Measurements from ENCODE around the gene CLEC3A. TPM values are rescaled to one million over a fixed set of nuclear protein-coding genes. Genes with fewer than 3 reads are reported as not detected.

CLEC3A gene
- total and polyA plus RNA-seq, 2 donors (not counting 1 experiment from before 2014, with no cell fraction given): not detected

DNA sequence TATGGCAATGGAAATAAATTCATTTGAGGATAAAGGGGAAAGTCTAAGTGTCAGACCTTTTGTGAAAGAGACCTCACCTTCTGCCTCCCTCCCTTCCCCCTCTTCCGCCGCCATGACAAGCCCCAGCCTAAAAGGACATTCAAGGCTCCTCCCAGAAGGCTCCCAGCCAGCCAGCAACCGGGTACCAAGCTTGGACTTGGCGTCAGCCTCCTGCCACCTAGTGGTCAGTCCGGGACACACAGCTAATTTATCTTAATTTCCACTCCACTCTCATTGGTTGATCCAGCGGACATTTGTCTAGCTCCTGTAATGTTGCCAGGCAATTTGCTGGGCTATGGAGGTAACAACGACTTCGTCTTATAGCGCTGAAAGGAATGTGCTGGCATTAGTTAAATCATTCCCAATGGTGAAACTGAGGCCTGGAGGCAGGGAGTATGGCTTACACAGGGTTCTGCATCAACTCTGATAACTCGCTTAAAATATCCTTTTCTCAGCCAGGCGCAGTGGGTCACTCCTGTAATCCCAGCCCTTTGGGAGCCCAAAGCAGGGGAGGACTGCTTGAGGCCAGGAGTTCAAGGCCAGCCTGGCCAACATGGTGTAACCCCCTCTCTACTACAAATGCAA is 19.3 kb upstream of the CLEC3A start:
- intact Hi-C loops (cut with micrococcal nuclease): loop anchor here (1.0 kb wide), 1 partner anchor 328 kb away; no protein-coding TSS in a partner anchor
- POLR2A ChIA-PET: no interaction called here

DNA sequence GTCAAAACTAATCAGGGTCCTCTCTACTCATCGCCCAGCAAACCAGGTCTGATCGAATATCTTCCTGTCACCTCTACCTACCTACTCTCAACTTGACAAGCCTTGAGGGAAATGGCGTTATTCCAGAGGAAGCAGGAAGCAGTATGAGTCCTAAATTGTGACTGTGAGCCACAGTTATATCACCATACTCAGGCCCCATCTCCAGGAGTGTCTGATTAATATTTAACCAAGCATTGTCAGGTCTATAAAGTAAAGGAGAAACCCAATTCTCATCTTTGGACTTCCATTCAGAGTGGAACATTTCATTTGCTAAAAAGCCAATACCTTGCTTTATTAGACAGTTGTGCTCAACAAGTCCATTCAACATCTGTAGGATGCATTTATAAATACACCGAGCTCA is 17.8 kb upstream of the CLEC3A start:
- Histone ChIP-seq H3K4me2 (replicated peaks; ENCODE audit: low read depth, low read length, poor library complexity, severe bottlenecking) (no peak overlapping the region), H3K4me3 (ENCODE audit: control extremely low read depth in 1 of 5, extremely low read depth in 1 of 5, insufficient read depth in 1 of 5, low read depth in 2 of 5, low read length in 4 of 5) (no peak overlapping the region), H3K36me3 (replicated peaks in 1 of 2; ENCODE audit: control extremely low read depth in 1 of 2, control insufficient read depth in 1 of 2, extremely low read depth in 1 of 2, insufficient read depth in 2 of 2, low read length in 1 of 2) (no peaks in the 10 kb centered on the region), H3K4me1 (ENCODE audit: control insufficient read depth in 2 of 2, insufficient read depth in 2 of 2, low read length in 2 of 2) (no peaks in the 10 kb centered on the region), H3K27me3 (replicated peaks in 1 of 4; ENCODE audit: control extremely low read depth in 1 of 4, control insufficient read depth in 3 of 4, insufficient read depth in 4 of 4, low read length in 3 of 4) (no peaks in the 10 kb centered on the region), H3K9me3 (ENCODE audit: control extremely low read depth in 1 of 3, control insufficient read depth in 2 of 3, insufficient read depth in 1 of 3, low read length in 2 of 3) (no peaks in the 10 kb centered on the region), H4K20me1 (ENCODE audit: control insufficient read depth, insufficient read depth, low read length, poor library complexity, severe bottlenecking) (no peaks in the 10 kb centered on the region), H2AFZ (ENCODE audit: insufficient read depth, low read depth, low read length, poor library complexity, severe bottlenecking) (no peak overlapping the region), H3K79me2 (ENCODE audit: control insufficient read depth, insufficient read depth, low read length) (no peaks in the 10 kb centered on the region), H3K27ac (ENCODE audit: low read length in 2 of 2) (no peak overlapping the region), H3K9ac (ENCODE audit: low read length) (no peak overlapping the region)
- DNase-seq (no peak), ATAC-seq (ENCODE audit: low read depth) (no peak)
- TF ChIP-seq EZH2 (IDR thresholded peaks at IDR 0.05; ENCODE audit: borderline replicate concordance, insufficient read depth, low read depth, low read length, poor library complexity, severe bottlenecking): no peak
- TF ChIP-seq, protein P1, sequence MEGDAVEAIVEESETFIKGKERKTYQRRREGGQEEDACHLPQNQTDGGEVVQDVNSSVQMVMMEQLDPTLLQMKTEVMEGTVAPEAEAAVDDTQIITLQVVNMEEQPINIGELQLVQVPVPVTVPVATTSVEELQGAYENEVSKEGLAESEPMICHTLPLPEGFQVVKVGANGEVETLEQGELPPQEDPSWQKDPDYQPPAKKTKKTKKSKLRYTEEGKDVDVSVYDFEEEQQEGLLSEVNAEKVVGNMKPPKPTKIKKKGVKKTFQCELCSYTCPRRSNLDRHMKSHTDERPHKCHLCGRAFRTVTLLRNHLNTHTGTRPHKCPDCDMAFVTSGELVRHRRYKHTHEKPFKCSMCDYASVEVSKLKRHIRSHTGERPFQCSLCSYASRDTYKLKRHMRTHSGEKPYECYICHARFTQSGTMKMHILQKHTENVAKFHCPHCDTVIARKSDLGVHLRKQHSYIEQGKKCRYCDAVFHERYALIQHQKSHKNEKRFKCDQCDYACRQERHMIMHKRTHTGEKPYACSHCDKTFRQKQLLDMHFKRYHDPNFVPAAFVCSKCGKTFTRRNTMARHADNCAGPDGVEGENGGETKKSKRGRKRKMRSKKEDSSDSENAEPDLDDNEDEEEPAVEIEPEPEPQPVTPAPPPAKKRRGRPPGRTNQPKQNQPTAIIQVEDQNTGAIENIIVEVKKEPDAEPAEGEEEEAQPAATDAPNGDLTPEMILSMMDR (IDR thresholded peaks at IDR 0.05): no peak
- POLR2A ChIA-PET: no interaction called here
- WGBS (ENCODE audit: insufficient coverage): 100% methylated on average over 1 of the region's 4 CpGs
- CTCF ChIA-PET: interaction anchor here (3.1 to 5.1 kb wide), 2 partner anchors 12 to 329 kb away, joined by 10 to 41 read pairs; no protein-coding TSS in a partner anchor
- Mint-ChIP-seq H3K27ac (no peak overlapping the region), H3K4me1 (no peaks in the 10 kb centered on the region), H3K4me3 (no peak overlapping the region), H3K9me3 (ENCODE audit: insufficient read depth) (no peaks in the 10 kb centered on the region), H3K27me3 (peaks cover 6% of the 10 kb centered on the region)
- intact Hi-C loops (cut with micrococcal nuclease): no loop called here

More for the DNA sequence above, 19.3 kb upstream of the CLEC3A start:
- H3K27ac ChIP-seq (ENCODE audit: low read length in 2 of 2): no peak overlapping the region
- peak; percentile 66 for DNase-seq
- no peaks in the 10 kb centered on the region for H3K36me3 ChIP-seq (replicated peaks in 1 of 2; ENCODE audit: control extremely low read depth in 1 of 2, control insufficient read depth in 1 of 2, extremely low read depth in 1 of 2, insufficient read depth in 2 of 2, low read length in 1 of 2)
- CTCF ChIA-PET: interaction anchor here (0.6 to 5.1 kb wide), 11 partner anchors 8 to 1796 kb away, joined by 3 to 41 read pairs (median 3); no protein-coding TSS in a partner anchor
- 18% methylated on average over 11 of the region's 11 CpGs for WGBS (ENCODE audit: insufficient coverage)
- Mint-ChIP-seq H3K9me3 (ENCODE audit: insufficient read depth) (no peaks in the 10 kb centered on the region), H3K27ac (no peak overlapping the region), H3K4me1 (no peaks in the 10 kb centered on the region), H3K27me3 (peaks cover 11% of the 10 kb centered on the region), H3K4me3 (no peak overlapping the region)
- H3K9ac ChIP-seq (ENCODE audit: low read length): no peak overlapping the region
- no peak overlapping the region for H2AFZ ChIP-seq (ENCODE audit: insufficient read depth, low read depth, low read length, poor library complexity, severe bottlenecking)
- H3K79me2 ChIP-seq (ENCODE audit: control insufficient read depth, insufficient read depth, low read length): no peaks in the 10 kb centered on the region
- no peaks in the 10 kb centered on the region for H3K4me1 ChIP-seq (ENCODE audit: control insufficient read depth in 2 of 2, insufficient read depth in 2 of 2, low read length in 2 of 2)
- H3K4me3 ChIP-seq (ENCODE audit: control extremely low read depth in 1 of 5, extremely low read depth in 1 of 5, insufficient read depth in 1 of 5, low read depth in 2 of 5, low read length in 4 of 5): no peak overlapping the region
- no peaks in the 10 kb centered on the region for H3K9me3 ChIP-seq (ENCODE audit: control extremely low read depth in 1 of 3, control insufficient read depth in 2 of 3, insufficient read depth in 1 of 3, low read length in 2 of 3)
- no peaks in the 10 kb centered on the region for H4K20me1 ChIP-seq (ENCODE audit: control insufficient read depth, insufficient read depth, low read length, poor library complexity, severe bottlenecking)
- no peak for TF ChIP-seq EZH2 (IDR thresholded peaks at IDR 0.05; ENCODE audit: borderline replicate concordance, insufficient read depth, low read depth, low read length, poor library complexity, severe bottlenecking)
- TF ChIP-seq, protein P1 (IDR thresholded peaks at IDR 0.05): peak; percentile 79
- peak; percentile 70 for ATAC-seq (ENCODE audit: low read depth)
- no peak overlapping the region for H3K4me2 ChIP-seq (replicated peaks; ENCODE audit: low read depth, low read length, poor library complexity, severe bottlenecking)
- H3K27me3 ChIP-seq (replicated peaks in 1 of 4; ENCODE audit: control extremely low read depth in 1 of 4, control insufficient read depth in 3 of 4, insufficient read depth in 4 of 4, low read length in 3 of 4): no peaks in the 10 kb centered on the region

All from B cell (primary cell).